Stomach (tissue), 9 donors: ENCODE data around the gene B3GLCT. TPM values are rescaled to one million over a fixed set of nuclear protein-coding genes. Genes with fewer than 3 reads are reported as not detected.
"Not testable (repeated sequence)": the region's sequence is repeated elsewhere in the genome, so short reads cannot be mapped to it uniquely, and the experiment has no call there.

ENCODE experiments used
- DNase-seq, 2 donors: peaks; one replicate each; pipeline versions ENCODE4 v3.0.0 to v3.0.0-alpha.2; 2013 to 2019
- H3K27ac ChIP-seq, 5 donors: fragments of 200-600 bp in 4 of 5; sonication (generic) in 4 of 5; one replicate each; pipeline ENCODE4 v1.5.1; 2013 to 2019; ENCODE audit warnings: mild to moderate bottlenecking in 1 of 5, moderate library complexity in 1 of 5
- H3K27me3 ChIP-seq, 3 donors: fragments of 200-600 bp; sonication (generic); one replicate each; pipeline ENCODE4 v1.5.1; 2017 to 2019; ENCODE audit warnings: mixed run types in 1 of 3
- H3K36me3 ChIP-seq, 4 donors: fragments of 200-600 bp; sonication (generic); 1 replicate in 3 of 4; 2 replicates in 1 of 4; pipeline ENCODE4 v1.5.1; 2016 to 2019
- H3K4me1 ChIP-seq, 4 donors: fragments of 200-600 bp; sonication (generic); one replicate each; pipeline ENCODE4 v1.5.1; 2016 to 2019
- H3K4me3 ChIP-seq, 4 donors: fragments of 200-600 bp; sonication (generic) in 3 of 4; one replicate each; pipeline ENCODE4 v1.5.1; 2016 to 2019; ENCODE audit warnings: mild to moderate bottlenecking in 1 of 4
- H3K9me3 ChIP-seq, 4 donors: fragments of 200-600 bp; sonication (generic); one replicate each; pipeline ENCODE4 v1.5.1; 2016 to 2019
- EP300 ChIP-seq: sonication (generic); formaldehyde crosslinking; IDR thresholded peaks from one replicate; pipeline ENCODE4 v1.6.1; 2017; ENCODE audit warnings: antibody characterized with exemption
- POLR2A ChIP-seq, 4 donors: fragments of 450-650 bp; IDR thresholded peaks; one replicate each; pipeline ENCODE4 v1.6.1; 2016; ENCODE audit warnings: antibody characterized with exemption in 4 of 4, control low read depth in 2 of 4, mild to moderate bottlenecking in 1 of 4, moderate library complexity in 1 of 4
- POLR2AphosphoS5 ChIP-seq, 3 donors: sonication (generic); formaldehyde crosslinking; IDR thresholded peaks; one replicate each; pipeline ENCODE4 v1.6.1; 2016; ENCODE audit warnings: antibody characterized with exemption in 3 of 3
- WGBS, 5 donors: extraction: QIAGEN DNeasy Blood & Tissue Kit in 3 of 5; methylation state at CpG; one replicate each; pipeline versions ENCODE4 v1.1.5 to v1.1.7; 2013 to 2018; 5-methylcytosine and 5-hydroxymethylcytosine counted together
- intact Hi-C: fragments of 100-400 bp; cut with DNase I; formaldehyde crosslinking; loops from one replicate; pipeline ENCODE4 v1.15.1; 2023; ENCODE audit warnings: low total_unique reads
- polyA plus RNA-seq, 3 donors: library from polyadenylated mRNA; stranded (reverse); fragments of 200-250 nt; gene quantifications; one replicate each; pipeline ENCODE4 v1.2.3, GENCODE V29; 2013
- total RNA-seq, 5 donors: library from RNA; depleted of rRNA; stranded (reverse); fragments of >200 nt; gene quantifications; one replicate each; pipeline versions ENCODE4 v1.1.0 to v1.2.3, GENCODE V29; 2014 to 2016
- TF ChIP-seq, protein P1 (sequence below), 7 experiments: fragments of 450-650 bp in 4 of 7; fragments of 200-600 bp in 3 of 7; sonication (generic) in 3 of 7; IDR thresholded peaks; one replicate each; pipeline ENCODE4 v1.5.1; 2016 to 2019; ENCODE audit warnings: antibody characterized with exemption in 7 of 7, control low read depth in 2 of 7, mild to moderate bottlenecking in 1 of 7
- donor health status: healthy with polysubstance abuse.
- donor health status: Bipolar disorder and iron deficiency.
- donor health status: healthy.

The B3GLCT gene
- total and polyA plus RNA-seq, 8 donors: 0.76 to 16.1 (median 6.4) TPM; not detected in 2

DNA sequence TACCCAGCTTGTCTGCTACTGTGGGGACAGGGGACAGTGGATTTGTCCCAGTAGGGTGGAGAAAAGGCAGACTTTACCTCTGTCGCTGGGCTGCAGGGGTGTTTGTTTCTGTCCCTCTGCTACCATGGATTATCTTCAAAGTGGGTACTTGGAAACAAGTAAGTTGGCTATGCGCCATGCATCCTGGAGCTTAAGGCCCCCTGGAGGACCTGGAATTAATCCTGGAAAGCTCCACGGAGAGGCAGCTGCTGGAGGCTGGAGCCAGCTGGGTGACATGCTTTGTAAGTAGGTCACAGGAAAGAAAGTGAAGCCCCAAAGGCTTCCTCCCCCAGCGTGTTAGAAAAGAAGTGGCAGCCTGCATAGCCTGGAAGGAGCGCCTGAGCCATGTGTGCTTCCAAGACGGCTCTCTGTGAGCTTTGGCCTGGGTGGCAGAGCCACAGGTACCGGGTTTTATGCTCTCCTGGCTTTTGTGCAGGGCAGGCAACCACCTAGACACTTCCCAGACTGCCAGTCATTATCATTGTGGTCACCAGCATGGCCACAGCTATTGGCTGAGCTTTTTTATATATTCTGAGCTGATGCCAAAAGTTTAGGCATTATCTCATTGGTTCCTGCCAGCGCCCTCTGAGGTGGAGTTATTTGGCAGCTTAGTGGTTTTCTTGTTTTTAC is 9.5 kb downstream of the B3GLCT start:
- DNase-seq: peak; percentile 43 to 74
- no peaks in the 10 kb centered on the region for H3K27me3 ChIP-seq
- peak overlapping the region in 4 of 5 donors; percentile 3 to 69 (median 52) for H3K27ac ChIP-seq
- 15 to 36% (median 20%) methylated on average over 8 of the region's 8 CpGs for WGBS, 5 donors
- peaks cover 13 to 40% (median 31%) of the 10 kb centered on the region in 4 donors for H3K4me1 ChIP-seq
- H3K4me3 ChIP-seq: peak overlapping the region in 1 of 4 donors; percentile 2
- no peaks in the 10 kb centered on the region for H3K36me3 ChIP-seq
- intact Hi-C loops: no loop called here
- TF ChIP-seq, protein P1, sequence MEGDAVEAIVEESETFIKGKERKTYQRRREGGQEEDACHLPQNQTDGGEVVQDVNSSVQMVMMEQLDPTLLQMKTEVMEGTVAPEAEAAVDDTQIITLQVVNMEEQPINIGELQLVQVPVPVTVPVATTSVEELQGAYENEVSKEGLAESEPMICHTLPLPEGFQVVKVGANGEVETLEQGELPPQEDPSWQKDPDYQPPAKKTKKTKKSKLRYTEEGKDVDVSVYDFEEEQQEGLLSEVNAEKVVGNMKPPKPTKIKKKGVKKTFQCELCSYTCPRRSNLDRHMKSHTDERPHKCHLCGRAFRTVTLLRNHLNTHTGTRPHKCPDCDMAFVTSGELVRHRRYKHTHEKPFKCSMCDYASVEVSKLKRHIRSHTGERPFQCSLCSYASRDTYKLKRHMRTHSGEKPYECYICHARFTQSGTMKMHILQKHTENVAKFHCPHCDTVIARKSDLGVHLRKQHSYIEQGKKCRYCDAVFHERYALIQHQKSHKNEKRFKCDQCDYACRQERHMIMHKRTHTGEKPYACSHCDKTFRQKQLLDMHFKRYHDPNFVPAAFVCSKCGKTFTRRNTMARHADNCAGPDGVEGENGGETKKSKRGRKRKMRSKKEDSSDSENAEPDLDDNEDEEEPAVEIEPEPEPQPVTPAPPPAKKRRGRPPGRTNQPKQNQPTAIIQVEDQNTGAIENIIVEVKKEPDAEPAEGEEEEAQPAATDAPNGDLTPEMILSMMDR (IDR thresholded peaks at IDR 0.05): no peak
- TF ChIP-seq EP300: no peak
- H3K9me3 ChIP-seq: no peaks in the 10 kb centered on the region

DNA sequence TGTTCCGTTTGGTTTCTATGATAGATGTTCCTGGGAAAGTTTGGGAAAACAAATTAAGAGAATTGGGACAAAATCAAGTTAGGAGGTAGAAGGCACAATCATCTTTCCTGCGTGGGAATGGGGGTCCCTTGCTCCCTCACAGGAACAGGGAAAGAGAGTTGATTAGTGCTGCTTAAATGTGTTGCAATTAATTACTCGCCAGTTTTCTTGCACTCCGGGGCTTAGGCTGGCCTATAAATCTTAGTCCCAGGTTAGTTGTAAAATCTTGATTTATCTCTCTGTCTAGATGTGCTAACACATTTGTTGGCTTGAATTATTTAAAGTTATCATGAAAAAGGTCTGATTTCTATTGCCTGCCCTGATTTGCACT is 10.1 kb downstream of the B3GLCT start:
- intact Hi-C loops: no loop called here
- 29 to 48% (median 35%) methylated on average over 4 of the region's 4 CpGs for WGBS, 5 donors

DNA sequence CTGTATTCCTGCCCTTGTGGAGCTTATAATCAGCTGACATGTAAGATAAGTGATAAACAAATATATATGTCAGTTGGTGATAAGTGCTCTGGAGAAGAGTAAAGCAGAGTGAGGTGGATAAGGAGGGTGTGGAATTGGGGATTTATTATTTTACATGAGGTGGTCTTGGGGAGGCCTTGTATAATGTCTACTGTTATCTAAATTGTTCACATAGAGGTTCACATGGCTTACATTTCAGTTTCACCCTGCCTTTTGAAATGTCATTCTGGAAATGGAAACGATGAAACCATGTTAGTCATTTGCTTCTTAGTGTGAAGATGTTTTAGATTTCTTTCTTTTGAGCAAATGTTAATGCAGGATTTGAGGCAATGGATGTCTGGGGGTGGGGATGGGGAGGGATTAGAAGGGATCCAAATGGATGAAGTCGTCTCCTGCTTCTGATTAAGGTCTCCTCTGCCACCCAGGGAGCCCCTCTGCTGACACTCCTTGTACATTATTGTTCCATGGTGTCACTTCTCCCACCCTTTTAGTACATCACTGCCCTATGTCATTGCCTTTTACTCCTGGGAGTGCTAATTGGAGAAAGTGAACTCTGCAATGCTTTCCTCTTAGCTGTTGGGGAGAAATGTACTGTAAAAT is 14.0 kb downstream of the B3GLCT start:
- DNase-seq: no peak
- TF ChIP-seq POLR2AphosphoS5 (IDR thresholded peaks at IDR 0.05) (no peak), POLR2A (IDR thresholded peaks at IDR 0.05) (no peak), EP300 (no peak)
- TF ChIP-seq, protein P1 (IDR thresholded peaks at IDR 0.05): no peak
- intact Hi-C loops: no loop called here
- peaks cover 12 to 28% (median 17%) of the 10 kb centered on the region in 4 donors for H3K4me1 ChIP-seq
- no peaks in the 10 kb centered on the region for H3K27me3 ChIP-seq
- H3K36me3 ChIP-seq: no peaks in the 10 kb centered on the region
- no peak overlapping the region for H3K27ac ChIP-seq
- 59 to 81% (median 67%) methylated on average over 2 of the region's 2 CpGs for WGBS, 5 donors
- no peaks in the 10 kb centered on the region for H3K9me3 ChIP-seq
- H3K4me3 ChIP-seq: no peak overlapping the region

More for the DNA sequence above, 10.1 kb downstream of the B3GLCT start:
- H3K27me3 ChIP-seq: no peaks in the 10 kb centered on the region
- no peaks in the 10 kb centered on the region for H3K36me3 ChIP-seq
- no peaks in the 10 kb centered on the region for H3K9me3 ChIP-seq
- peak overlapping the region in 3 of 5 donors; percentile 3 to 69 (median 5) for H3K27ac ChIP-seq
- H3K4me1 ChIP-seq: peaks cover 13 to 45% (median 30%) of the 10 kb centered on the region in 4 donors
- TF ChIP-seq POLR2AphosphoS5 (IDR thresholded peaks at IDR 0.05): no peak
- no peak for TF ChIP-seq POLR2A (IDR thresholded peaks at IDR 0.05)
- TF ChIP-seq, protein P1 (IDR thresholded peaks at IDR 0.05): no peak
- no peak for TF ChIP-seq EP300
- H3K4me3 ChIP-seq: peak overlapping the region in 1 of 4 donors; percentile 2
- no peak for DNase-seq

DNA sequence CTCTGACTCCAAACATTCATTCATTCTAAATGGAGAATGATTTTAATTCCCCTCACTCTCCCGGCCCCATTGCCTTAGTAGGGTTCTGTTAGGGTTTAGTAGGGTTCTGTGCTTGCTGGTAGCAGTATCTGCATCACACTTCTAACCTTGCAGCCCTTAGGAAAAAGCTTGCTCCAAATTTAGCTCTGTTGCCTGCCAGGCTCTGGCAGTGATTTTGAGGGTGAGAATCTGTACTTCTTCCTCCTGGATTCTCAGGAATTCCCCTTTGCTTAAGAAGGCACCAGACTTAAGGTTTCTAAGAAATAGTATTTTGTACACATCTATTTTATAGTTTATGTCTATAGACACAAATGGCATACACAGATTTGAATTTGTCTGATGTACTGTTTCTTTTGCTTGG is 14.7 kb downstream of the B3GLCT start:
- no peak for DNase-seq
- Histone ChIP-seq H3K4me3 (no peak overlapping the region), H3K9me3 (no peaks in the 10 kb centered on the region), H3K4me1 (peaks cover 5 to 22% (median 10%) of the 10 kb centered on the region in 4 donors), H3K27me3 (no peaks in the 10 kb centered on the region), H3K27ac (no peak overlapping the region), H3K36me3 (no peaks in the 10 kb centered on the region)
- WGBS, 5 donors: 74 to 90% (median 83%) methylated on average over 1 of the region's 1 CpG
- TF ChIP-seq, protein P1 (IDR thresholded peaks at IDR 0.05): no peak
- TF ChIP-seq POLR2A (IDR thresholded peaks at IDR 0.05) (no peak), POLR2AphosphoS5 (IDR thresholded peaks at IDR 0.05) (no peak), EP300 (no peak)
- intact Hi-C loops: no loop called here

DNA sequence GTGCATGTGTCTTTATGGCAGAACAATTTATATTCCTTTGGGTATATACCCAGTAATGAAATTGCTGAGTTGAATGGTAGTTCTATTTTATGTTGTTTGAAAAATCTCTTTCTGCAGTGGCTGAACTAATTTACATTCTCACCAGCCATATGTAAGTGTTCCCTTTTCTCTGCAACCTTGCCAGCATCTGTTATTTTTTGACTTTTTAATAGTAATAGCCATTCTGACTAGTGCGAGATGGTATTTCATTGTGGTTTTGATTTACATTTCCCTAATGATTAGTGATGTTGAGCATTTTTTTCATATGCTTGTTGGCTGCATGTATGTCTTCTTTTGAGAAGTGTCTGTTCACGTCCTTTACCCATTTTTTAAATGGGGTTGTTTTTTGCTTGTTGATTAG is 17.1 kb downstream of the B3GLCT start:
- H3K9me3 ChIP-seq, DNase-seq, H3K27ac ChIP-seq, intact Hi-C loops, H3K27me3 ChIP-seq, H3K4me3 ChIP-seq, H3K36me3 ChIP-seq, H3K4me1 ChIP-seq: not testable (repeated sequence)
- 96 to 100% (median 97%) methylated on average over 2 of the region's 2 CpGs for WGBS, 5 donors
